Adrenal gland (tissue), 12 donors: ENCODE data around the gene PRRC2B. TPM values are rescaled to one million over a fixed set of nuclear protein-coding genes. Genes with fewer than 3 reads are reported as not detected.

ENCODE experiments used
- DNase-seq, 7 donors: peaks; one replicate each; pipeline ENCODE4 v3.0.0-alpha.2; 2019 to 2020
- H3K27ac ChIP-seq, 5 donors: fragments of 200-600 bp; sonication (generic) in 4 of 5; 1 replicate in 3 of 5; 2 replicates in 2 of 5; pipeline versions ENCODE4 v1.5.1 to v1.8.0; 2016 to 2020; ENCODE audit warnings: mild to moderate bottlenecking in 1 of 5
- H3K27me3 ChIP-seq: fragments of 200-600 bp; 2 replicates; pipeline ENCODE4 v1.8.0; 2021
- H3K36me3 ChIP-seq, 2 donors: fragments of 200-600 bp; replicated peaks in 1 of 2; 1 replicate in 1 of 2; 2 replicates in 1 of 2; pipeline versions ENCODE4 v1.5.1 to v1.8.0; 2018 to 2022
- H3K4me1 ChIP-seq, 2 donors: fragments of 200-600 bp; replicated peaks in 1 of 2; 1 replicate in 1 of 2; 2 replicates in 1 of 2; pipeline versions ENCODE4 v1.5.1 to v1.8.0; 2018 to 2021
- H3K4me3 ChIP-seq, 4 donors: fragments of 200-600 bp; sonication (generic) in 3 of 4; one replicate each; pipeline ENCODE4 v1.5.1; 2016 to 2018
- H3K9me3 ChIP-seq, 3 donors: fragments of 200-600 bp; sonication (generic) in 1 of 3; replicated peaks in 1 of 3; 1 replicate in 2 of 3; 2 replicates in 1 of 3; pipeline versions ENCODE4 v1.5.1 to v1.8.0; 2016 to 2021
- POLR2A ChIP-seq, 2 donors: fragments of 450-650 bp; IDR thresholded peaks; one replicate each; pipeline ENCODE4 v1.6.1; 2017; ENCODE audit warnings: antibody characterized with exemption in 2 of 2, mild to moderate bottlenecking in 2 of 2, moderate library complexity in 1 of 2
- WGBS, 4 donors: extraction: QIAGEN DNeasy Blood & Tissue Kit in 2 of 4; methylation state at CpG; one replicate each; pipeline versions ENCODE4 v1.1.5 to v1.1.7; 2013 to 2017; 5-methylcytosine and 5-hydroxymethylcytosine counted together
- intact Hi-C, 2 donors: fragments of 100-400 bp; cut with DNase I; formaldehyde crosslinking; loops; one replicate each; pipeline versions ENCODE4 v1.14.1 to v1.15.0; 2022 to 2023
- polyA plus RNA-seq, 3 donors: library from polyadenylated mRNA; stranded (reverse); fragments of 200-250 nt in 2 of 3; fragments of 350-450 nt in 1 of 3; fragmentation: Illumina TruSeq in 1 of 3; extraction: RNeasy Lipid Tissue Mini Kit (QIAGEN cat#74804) in 1 of 3; gene quantifications; one replicate each; pipeline ENCODE4 v1.2.3, GENCODE V29; 2013 to 2014
- total RNA-seq, 9 donors: library from RNA; depleted of rRNA in 4 of 9; stranded (reverse); fragments of >200 nt in 4 of 9; fragments of 120-200 nt in 1 of 9; fragmentation: NEBNext Ultra II Directional in 1 of 9; extraction: Animal tissue kit (Norgen Biotek cat#: 25700) in 1 of 9; gene quantifications; one replicate each; pipeline versions ENCODE4 v1.1.0 to v1.2.4, GENCODE V29; 2013 to 2023
- TF ChIP-seq, protein P1 (sequence below), 6 experiments: fragments of 450-650 bp in 4 of 6; fragments of 200-600 bp in 2 of 6; sonication (generic) in 1 of 6; IDR thresholded peaks; 1 replicate in 5 of 6; 2 replicates in 1 of 6; pipeline versions ENCODE4 v1.5.1 to v1.8.0; 2016 to 2021; ENCODE audit warnings: antibody characterized with exemption in 6 of 6, mild to moderate bottlenecking in 2 of 6, moderate library complexity in 1 of 6
- donor health status: healthy with polysubstance abuse.
- donor health status: Bipolar disorder and iron deficiency.
- donor health status: DM: yes; HTN: yes; CAD: no.
- donor health status: DM: no; HTN: no; CAD: no.
- donor health status: DM: no; HTN: no; CAD: no.
- donor health status: DM: yes; HTN: yes; CAD: no.

The PRRC2B gene
- total and polyA plus RNA-seq, 12 donors: 42.3 to 255 (median 145) TPM

DNA sequence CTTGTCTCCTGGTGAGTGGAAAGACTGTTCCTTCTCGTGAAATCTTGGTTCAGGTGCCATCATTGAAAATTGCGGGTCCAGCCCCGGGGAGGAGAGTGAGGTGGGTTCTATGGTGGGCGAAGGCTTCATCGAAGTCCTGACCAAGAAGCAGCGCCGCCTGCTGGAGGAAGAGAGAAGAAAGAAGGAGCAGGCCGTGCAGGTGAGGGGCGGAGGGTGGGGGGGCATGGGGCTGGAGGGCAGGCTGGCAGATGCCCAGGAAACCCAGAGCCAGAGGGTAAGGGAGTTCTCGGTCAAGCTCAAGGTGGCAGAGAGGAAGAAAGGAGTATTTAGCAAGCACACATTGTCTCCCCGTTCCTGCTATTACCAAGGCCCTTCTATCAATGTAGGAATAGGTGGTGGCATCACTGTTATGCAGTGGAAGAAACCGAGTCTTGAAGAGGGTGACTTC is 84.6 kb downstream of the PRRC2B start:
- peak in 6 of 7 donors; percentile 51 to 69 (median 57) for DNase-seq
- no peak overlapping the region for H3K27ac ChIP-seq
- intact Hi-C loops: loop anchor here in 1 of 2 donors (5.0 to 10.0 kb wide), 2 partner anchors 84 to 126 kb away; partner anchors contain the start of gene PRRC2B
- H3K4me3 ChIP-seq: no peak overlapping the region
- no peaks in the 10 kb centered on the region for H3K27me3 ChIP-seq
- WGBS, 4 donors: 44 to 56% (median 51%) methylated on average over 12 of the region's 12 CpGs
- no peaks in the 10 kb centered on the region for H3K4me1 ChIP-seq
- TF ChIP-seq, protein P1, sequence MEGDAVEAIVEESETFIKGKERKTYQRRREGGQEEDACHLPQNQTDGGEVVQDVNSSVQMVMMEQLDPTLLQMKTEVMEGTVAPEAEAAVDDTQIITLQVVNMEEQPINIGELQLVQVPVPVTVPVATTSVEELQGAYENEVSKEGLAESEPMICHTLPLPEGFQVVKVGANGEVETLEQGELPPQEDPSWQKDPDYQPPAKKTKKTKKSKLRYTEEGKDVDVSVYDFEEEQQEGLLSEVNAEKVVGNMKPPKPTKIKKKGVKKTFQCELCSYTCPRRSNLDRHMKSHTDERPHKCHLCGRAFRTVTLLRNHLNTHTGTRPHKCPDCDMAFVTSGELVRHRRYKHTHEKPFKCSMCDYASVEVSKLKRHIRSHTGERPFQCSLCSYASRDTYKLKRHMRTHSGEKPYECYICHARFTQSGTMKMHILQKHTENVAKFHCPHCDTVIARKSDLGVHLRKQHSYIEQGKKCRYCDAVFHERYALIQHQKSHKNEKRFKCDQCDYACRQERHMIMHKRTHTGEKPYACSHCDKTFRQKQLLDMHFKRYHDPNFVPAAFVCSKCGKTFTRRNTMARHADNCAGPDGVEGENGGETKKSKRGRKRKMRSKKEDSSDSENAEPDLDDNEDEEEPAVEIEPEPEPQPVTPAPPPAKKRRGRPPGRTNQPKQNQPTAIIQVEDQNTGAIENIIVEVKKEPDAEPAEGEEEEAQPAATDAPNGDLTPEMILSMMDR (IDR thresholded peaks at IDR 0.05): peak; percentile 15 to 53 (median 42)
- TF ChIP-seq POLR2A (IDR thresholded peaks at IDR 0.05): no peak
- H3K9me3 ChIP-seq: no peaks in the 10 kb centered on the region
- peaks cover 0 to 100% of the 10 kb centered on the region in 2 donors for H3K36me3 ChIP-seq

GRCh38 chr9:131478911-131479310 is 85.0 kb downstream of the PRRC2B start:
- Histone ChIP-seq H3K9me3 (no peaks in the 10 kb centered on the region), H3K4me1 (no peaks in the 10 kb centered on the region), H3K27me3 (no peaks in the 10 kb centered on the region), H3K27ac (no peak overlapping the region), H3K36me3 (peaks cover 0 to 100% of the 10 kb centered on the region in 2 donors), H3K4me3 (no peak overlapping the region)
- intact Hi-C loops: loop anchor here in 1 of 2 donors (5.0 to 10.0 kb wide), 2 partner anchors 84 to 127 kb away; partner anchors contain the start of gene PRRC2B
- 83 to 90% (median 89%) methylated on average over 10 of the region's 10 CpGs for WGBS, 4 donors
- no peak for TF ChIP-seq POLR2A (IDR thresholded peaks at IDR 0.05)
- TF ChIP-seq, protein P1 (IDR thresholded peaks at IDR 0.05): no peak
- DNase-seq: no peak

GRCh38 chr9:131480258-131480657 is 86.4 kb downstream of the PRRC2B start:
- intact Hi-C loops: loop anchor here in 1 of 2 donors (10.0 kb wide), 1 partner anchor 95 kb away; no protein-coding TSS in a partner anchor
- no peak for TF ChIP-seq POLR2A (IDR thresholded peaks at IDR 0.05)
- TF ChIP-seq, protein P1 (IDR thresholded peaks at IDR 0.05): no peak
- no peak for DNase-seq
- WGBS, 4 donors: 57 to 83% (median 63%) methylated on average over 1 of the region's 1 CpG
- H3K4me3 ChIP-seq: no peak overlapping the region
- peaks cover 0 to 100% of the 10 kb centered on the region in 2 donors for H3K36me3 ChIP-seq
- H3K27me3 ChIP-seq: no peaks in the 10 kb centered on the region
- no peak overlapping the region for H3K27ac ChIP-seq
- H3K4me1 ChIP-seq: no peaks in the 10 kb centered on the region
- H3K9me3 ChIP-seq: no peaks in the 10 kb centered on the region

GRCh38 chr9:131481441-131482342 is 87.8 kb downstream of the PRRC2B start:
- H3K9me3 ChIP-seq: no peaks in the 10 kb centered on the region
- H3K4me1 ChIP-seq: no peaks in the 10 kb centered on the region
- intact Hi-C loops: loop anchor here in 1 of 2 donors (10.0 kb wide), 1 partner anchor 97 kb away; no protein-coding TSS in a partner anchor
- no peak overlapping the region for H3K27ac ChIP-seq
- H3K36me3 ChIP-seq: peaks cover 0 to 100% of the 10 kb centered on the region in 2 donors
- no peaks in the 10 kb centered on the region for H3K27me3 ChIP-seq
- no peak for DNase-seq
- H3K4me3 ChIP-seq: no peak overlapping the region
- 84 to 90% (median 86%) methylated on average over 18 to 19 of the region's 19 CpGs for WGBS, 4 donors
- TF ChIP-seq POLR2A (IDR thresholded peaks at IDR 0.05): no peak
- TF ChIP-seq, protein P1 (IDR thresholded peaks at IDR 0.05): no peak
